ENCODE results near the gene KLHL42.
"Not testable (repeated sequence)": the region's sequence is repeated elsewhere in the genome, so short reads cannot be mapped to it uniquely, and the experiment has no call there.

Gene KLHL42

GRCh38 chr12:27818401-27818918 lies 38.4 kb downstream of the KLHL42 start:
- no peak for DNase-seq

DNA sequence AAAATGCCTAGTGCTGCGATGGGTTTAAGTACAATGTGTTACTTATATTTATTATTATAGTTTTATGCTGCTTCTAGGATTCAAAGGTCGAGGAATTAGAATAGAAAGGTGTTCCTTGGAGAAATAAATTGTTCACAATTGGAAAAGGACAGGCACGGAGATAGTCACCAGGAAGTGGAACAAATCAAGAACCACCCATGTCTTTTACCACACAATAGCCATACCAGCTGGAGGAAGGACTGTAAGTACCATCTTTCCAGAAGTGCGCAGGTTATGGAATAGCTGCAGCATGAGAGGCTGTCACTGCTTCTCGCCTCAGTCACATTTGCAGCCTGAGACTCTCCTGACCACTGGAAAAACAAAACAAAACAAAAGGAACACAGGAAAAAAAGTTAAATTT lies 40.5 kb downstream of the KLHL42 start:
- no peak for DNase-seq

- peak; percentile 88 for DNase-seq
Observed at GRCh38 chr12:27821259-27821973, 41.4 kb downstream of the KLHL42 start.

- no peak for DNase-seq
Observed at GRCh38 chr12:27822076-27822712, 42.2 kb downstream of the KLHL42 start.

- no peak for DNase-seq
Observed at GRCh38 chr12:27823038-27823437, 43.0 kb downstream of the KLHL42 start.

- DNase-seq = no peak
Observed at GRCh38 chr12:27824126-27824842, 44.3 kb downstream of the KLHL42 start.

GRCh38 chr12:27826076-27826475 lies 46.0 kb downstream of the KLHL42 start:
- no peak for DNase-seq

DNA sequence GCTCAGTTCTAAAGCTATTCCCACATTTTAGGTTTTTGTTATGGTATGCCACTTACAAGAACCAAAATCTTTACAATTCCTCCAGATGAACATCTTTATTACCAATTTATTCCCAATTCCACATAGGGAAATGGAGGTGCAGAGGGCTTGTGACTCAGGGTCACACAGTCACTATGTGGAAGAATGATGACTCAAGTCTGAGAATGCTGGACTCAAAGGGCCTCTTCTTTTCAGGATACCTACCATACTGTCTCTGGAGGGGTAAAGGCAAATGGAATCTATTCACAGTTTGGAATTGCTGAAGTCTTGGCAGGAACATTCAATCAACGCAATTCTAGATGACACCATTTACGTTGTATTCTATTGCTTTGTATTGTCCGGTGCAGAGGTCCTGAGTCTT lies 48.2 kb downstream of the KLHL42 start:
- no peak for DNase-seq

DNA sequence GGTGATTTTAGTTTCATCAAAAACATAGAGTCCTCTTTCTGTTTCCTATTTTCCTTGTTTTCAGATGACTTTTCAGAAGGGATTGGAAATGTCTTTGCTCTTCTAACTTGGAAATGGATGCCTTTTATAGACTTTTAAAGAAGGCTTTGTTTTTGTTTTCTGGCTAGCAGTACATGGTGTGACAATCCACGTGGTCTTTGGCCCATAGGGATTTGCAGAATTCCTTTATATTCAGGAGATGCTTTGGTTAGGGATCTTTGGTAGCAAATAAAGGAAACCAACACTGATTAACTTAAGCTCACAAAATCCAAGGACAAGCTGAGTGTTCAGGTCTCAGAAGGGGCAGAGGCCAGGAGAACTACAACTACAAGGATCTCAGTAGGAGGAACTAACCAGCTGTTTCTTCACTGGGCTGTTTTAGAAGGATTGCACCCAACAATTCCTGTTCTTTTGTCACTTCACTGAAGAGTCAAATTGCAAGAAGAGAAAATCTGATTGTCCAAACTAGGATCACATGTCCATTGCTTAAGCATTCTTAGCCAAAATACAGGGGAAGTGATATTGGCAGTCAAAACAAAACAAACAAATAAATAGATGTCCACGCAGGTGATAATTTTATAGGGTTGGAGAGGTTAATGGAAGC lies 58.6 kb downstream of the KLHL42 start:
- no peak for DNase-seq

GRCh38 chr12:27840229-27840999 lies 60.4 kb downstream of the KLHL42 start:
- no peak for DNase-seq

DNA sequence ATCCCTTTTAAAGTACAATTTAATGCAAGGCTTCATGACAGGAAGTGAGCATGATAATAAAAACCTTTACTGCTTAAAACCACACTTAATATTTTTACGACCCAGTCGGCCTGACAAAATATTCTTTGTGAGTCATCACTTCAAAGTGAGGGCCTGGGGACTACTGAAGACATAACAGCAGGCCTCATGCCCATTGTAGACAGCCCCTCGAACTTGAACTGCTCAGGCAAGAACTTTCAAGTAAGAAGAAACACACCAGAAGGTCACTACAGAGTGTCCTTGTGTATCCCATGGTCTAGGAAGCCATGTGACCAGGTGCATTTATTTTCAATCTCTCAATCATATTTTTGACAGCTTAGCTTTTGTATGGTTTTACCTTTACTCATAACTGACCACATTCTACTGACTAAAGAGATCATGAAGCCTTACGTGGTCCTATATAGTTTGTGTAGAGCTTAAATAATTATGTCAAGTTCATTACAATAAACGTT lies 61.4 kb downstream of the KLHL42 start:
- DNase-seq = no peak

DNA sequence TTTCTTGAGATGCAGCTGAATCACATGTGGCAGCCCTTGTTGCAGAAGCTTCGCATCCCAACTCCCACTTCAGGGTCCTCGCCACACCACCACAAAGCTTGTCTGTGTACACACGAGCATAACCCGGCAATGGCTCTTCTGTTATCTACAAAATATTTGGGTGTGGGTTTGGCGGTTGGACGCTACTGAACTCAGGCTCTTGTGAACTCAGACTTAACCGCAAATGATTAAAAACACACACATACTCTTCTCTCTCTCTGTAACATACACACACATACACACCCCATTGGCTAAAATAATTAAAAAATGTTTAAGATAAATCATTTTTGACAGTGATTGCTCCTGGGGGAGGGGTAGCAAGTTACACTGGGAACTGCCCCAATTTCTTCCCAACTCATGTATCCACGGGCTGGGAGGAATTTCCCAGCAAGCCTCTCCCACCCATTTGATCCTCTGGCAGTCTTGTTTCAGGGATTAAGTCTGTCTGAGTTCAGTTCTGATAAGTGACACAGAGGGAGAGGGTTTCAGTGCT lies 63.7 kb downstream of the KLHL42 start:
- DNase-seq = peak; percentile 58

- DNase-seq = no peak
Observed at GRCh38 chr12:27844366-27845090, 64.5 kb downstream of the KLHL42 start.

DNA sequence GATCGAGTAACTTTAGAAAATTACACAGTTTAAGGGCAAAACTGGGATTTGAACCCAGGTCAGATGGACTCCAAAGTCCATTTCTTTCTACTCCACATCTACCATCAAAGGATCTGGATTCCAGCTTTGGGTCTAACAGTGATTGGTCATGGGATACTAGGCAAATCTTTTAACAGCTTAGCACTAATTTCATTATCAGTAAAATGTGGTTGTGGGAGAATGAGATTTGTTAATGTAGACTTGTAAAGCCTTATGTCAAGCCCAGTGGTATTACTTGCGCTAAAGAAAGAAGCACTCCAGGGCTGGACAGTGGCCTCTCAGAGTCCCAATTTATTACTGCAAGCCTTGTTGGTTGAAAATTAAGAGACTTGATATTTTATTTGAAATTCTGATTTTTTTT lies 65.2 kb downstream of the KLHL42 start:
- no peak for DNase-seq

GRCh38 chr12:27845706-27846105 lies 65.7 kb downstream of the KLHL42 start:
- not testable (repeated sequence) for DNase-seq

- not testable (repeated sequence) for DNase-seq
Observed at GRCh38 chr12:27847293-27847692, 67.3 kb downstream of the KLHL42 start.

DNA sequence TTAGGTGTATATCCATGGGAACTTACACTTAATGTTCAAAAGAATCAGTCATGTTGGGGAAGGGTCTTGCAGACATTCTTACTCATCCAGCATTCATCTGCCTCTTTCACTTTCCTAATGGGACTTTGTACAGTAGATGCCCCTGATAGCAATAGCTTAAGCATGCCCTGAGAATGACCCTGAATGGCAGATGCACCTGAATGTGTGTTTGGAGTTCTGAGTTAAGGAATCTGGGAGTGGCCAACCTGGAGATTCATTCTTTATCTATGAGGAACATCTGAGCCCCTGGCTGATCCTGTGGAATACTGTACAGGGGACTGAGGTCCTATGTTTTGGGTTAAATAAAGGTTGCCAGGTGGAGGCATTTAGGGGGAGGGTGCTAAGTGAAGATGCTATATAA lies 71.3 kb downstream of the KLHL42 start:
- DNase-seq = no peak

- DNase-seq = no peak
Observed at GRCh38 chr12:27852117-27852516, 72.1 kb downstream of the KLHL42 start.
